ENCODE data around the gene BABAM1. TPM values are rescaled to one million over a fixed set of nuclear protein-coding genes. Genes with fewer than 3 reads are reported as not detected.

BABAM1 gene
- total and polyA plus RNA-seq, 10 of the 15 experiments (the other 5 are each of a cell fraction or from before 2014, with no cell fraction given) = 11.9 to 154 (median 103) TPM

DNA sequence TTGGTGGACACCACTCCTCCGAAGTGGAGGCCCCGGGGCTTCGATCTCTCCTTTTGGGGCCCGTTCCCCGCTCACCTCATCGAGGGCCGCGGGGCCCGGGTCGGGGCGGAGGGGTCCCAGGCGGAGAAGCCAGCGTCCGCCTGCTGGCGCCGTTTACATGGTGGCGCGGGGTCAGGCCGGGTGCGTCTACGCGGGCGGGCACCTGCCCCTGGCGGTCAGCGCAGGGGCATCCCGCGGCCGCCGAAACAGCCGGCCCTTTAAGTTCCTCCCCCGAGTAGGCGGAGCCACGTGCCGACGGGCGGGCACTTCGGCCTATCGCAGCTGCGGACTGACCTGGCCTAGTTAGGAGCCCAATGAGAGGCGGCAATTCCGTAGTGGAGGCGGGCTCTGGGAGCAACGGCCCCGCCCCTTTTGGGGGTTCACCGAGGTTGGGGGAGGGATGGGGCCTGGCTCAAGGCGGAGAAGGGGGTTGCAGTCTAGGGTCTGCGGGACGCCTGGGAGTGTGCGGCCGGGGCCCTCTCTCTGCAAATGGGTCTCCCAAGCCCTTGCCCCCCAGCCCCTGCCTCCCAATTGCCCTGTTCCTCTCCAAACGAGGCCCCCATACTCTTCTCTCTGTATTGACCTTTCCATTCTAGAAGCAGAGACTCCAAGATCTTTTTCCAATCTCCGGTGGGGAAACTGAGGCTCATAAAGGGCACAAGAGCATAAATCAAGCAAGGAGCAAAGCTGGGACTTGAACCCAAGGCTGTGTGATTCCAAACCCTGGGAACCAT lies 36.1 kb downstream of the BABAM1 start, which contains the start of gene ABHD8 (continued):
- TF ChIP-seq, protein P1, sequence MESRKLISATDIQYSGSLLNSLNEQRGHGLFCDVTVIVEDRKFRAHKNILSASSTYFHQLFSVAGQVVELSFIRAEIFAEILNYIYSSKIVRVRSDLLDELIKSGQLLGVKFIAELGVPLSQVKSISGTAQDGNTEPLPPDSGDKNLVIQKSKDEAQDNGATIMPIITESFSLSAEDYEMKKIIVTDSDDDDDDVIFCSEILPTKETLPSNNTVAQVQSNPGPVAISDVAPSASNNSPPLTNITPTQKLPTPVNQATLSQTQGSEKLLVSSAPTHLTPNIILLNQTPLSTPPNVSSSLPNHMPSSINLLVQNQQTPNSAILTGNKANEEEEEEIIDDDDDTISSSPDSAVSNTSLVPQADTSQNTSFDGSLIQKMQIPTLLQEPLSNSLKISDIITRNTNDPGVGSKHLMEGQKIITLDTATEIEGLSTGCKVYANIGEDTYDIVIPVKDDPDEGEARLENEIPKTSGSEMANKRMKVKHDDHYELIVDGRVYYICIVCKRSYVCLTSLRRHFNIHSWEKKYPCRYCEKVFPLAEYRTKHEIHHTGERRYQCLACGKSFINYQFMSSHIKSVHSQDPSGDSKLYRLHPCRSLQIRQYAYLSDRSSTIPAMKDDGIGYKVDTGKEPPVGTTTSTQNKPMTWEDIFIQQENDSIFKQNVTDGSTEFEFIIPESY (IDR thresholded peaks at IDR 0.05) = no peak
- TF ChIP-seq POU2F2 (IDR thresholded peaks at IDR 0.05; ENCODE audit: borderline replicate concordance, low read depth, low read length) = no peak; the same call in 2 of the 3 replicates
- no peak for TF ChIP-seq SIX5 (IDR thresholded peaks at IDR 0.05; ENCODE audit: low read depth, low read length, severe bottlenecking)
- TF ChIP-seq, protein P2, sequence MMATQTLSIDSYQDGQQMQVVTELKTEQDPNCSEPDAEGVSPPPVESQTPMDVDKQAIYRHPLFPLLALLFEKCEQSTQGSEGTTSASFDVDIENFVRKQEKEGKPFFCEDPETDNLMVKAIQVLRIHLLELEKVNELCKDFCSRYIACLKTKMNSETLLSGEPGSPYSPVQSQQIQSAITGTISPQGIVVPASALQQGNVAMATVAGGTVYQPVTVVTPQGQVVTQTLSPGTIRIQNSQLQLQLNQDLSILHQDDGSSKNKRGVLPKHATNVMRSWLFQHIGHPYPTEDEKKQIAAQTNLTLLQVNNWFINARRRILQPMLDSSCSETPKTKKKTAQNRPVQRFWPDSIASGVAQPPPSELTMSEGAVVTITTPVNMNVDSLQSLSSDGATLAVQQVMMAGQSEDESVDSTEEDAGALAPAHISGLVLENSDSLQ (IDR thresholded peaks at IDR 0.05) = peak; percentile 99
- TF ChIP-seq ZNF622 (IDR thresholded peaks at IDR 0.05) = no peak
- no peak for TF ChIP-seq TARDBP (IDR thresholded peaks at IDR 0.05; ENCODE audit: borderline replicate concordance)
- TF ChIP-seq ZNF384 (IDR thresholded peaks at IDR 0.05; ENCODE audit: borderline replicate concordance, low read depth, low read length) = no peak
- no peak for TF ChIP-seq ATF7 (IDR thresholded peaks at IDR 0.05; ENCODE audit: low read depth)
- no peak for TF ChIP-seq PAX5 (IDR thresholded peaks at IDR 0.05; ENCODE audit: borderline replicate concordance, low read depth, low read length)
- peak; percentile 81 for TF ChIP-seq CREB1 (IDR thresholded peaks at IDR 0.05; ENCODE audit: low read depth)
- TF ChIP-seq, protein P3, sequence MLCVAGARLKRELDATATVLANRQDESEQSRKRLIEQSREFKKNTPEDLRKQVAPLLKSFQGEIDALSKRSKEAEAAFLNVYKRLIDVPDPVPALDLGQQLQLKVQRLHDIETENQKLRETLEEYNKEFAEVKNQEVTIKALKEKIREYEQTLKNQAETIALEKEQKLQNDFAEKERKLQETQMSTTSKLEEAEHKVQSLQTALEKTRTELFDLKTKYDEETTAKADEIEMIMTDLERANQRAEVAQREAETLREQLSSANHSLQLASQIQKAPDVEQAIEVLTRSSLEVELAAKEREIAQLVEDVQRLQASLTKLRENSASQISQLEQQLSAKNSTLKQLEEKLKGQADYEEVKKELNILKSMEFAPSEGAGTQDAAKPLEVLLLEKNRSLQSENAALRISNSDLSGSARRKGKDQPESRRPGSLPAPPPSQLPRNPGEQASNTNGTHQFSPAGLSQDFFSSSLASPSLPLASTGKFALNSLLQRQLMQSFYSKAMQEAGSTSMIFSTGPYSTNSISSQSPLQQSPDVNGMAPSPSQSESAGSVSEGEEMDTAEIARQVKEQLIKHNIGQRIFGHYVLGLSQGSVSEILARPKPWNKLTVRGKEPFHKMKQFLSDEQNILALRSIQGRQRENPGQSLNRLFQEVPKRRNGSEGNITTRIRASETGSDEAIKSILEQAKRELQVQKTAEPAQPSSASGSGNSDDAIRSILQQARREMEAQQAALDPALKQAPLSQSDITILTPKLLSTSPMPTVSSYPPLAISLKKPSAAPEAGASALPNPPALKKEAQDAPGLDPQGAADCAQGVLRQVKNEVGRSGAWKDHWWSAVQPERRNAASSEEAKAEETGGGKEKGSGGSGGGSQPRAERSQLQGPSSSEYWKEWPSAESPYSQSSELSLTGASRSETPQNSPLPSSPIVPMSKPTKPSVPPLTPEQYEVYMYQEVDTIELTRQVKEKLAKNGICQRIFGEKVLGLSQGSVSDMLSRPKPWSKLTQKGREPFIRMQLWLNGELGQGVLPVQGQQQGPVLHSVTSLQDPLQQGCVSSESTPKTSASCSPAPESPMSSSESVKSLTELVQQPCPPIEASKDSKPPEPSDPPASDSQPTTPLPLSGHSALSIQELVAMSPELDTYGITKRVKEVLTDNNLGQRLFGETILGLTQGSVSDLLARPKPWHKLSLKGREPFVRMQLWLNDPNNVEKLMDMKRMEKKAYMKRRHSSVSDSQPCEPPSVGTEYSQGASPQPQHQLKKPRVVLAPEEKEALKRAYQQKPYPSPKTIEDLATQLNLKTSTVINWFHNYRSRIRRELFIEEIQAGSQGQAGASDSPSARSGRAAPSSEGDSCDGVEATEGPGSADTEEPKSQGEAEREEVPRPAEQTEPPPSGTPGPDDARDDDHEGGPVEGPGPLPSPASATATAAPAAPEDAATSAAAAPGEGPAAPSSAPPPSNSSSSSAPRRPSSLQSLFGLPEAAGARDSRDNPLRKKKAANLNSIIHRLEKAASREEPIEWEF (IDR thresholded peaks at IDR 0.05; ENCODE audit: insufficient replicate concordance, low read depth, low read length) = no peak
- peak; percentile 33; the same call in 1 of the 2 replicates for TF ChIP-seq RAD51 (IDR thresholded peaks at IDR 0.05)
- TF ChIP-seq SREBF1 (IDR thresholded peaks at IDR 0.05; ENCODE audit: low read length) = no peak
- no peak for TF ChIP-seq FOXM1 (IDR thresholded peaks at IDR 0.05; ENCODE audit: low read depth, low read length)
- TF ChIP-seq MTA3 (IDR thresholded peaks at IDR 0.05; ENCODE audit: borderline replicate concordance, low read length) = no peak
- TF ChIP-seq, protein P4, sequence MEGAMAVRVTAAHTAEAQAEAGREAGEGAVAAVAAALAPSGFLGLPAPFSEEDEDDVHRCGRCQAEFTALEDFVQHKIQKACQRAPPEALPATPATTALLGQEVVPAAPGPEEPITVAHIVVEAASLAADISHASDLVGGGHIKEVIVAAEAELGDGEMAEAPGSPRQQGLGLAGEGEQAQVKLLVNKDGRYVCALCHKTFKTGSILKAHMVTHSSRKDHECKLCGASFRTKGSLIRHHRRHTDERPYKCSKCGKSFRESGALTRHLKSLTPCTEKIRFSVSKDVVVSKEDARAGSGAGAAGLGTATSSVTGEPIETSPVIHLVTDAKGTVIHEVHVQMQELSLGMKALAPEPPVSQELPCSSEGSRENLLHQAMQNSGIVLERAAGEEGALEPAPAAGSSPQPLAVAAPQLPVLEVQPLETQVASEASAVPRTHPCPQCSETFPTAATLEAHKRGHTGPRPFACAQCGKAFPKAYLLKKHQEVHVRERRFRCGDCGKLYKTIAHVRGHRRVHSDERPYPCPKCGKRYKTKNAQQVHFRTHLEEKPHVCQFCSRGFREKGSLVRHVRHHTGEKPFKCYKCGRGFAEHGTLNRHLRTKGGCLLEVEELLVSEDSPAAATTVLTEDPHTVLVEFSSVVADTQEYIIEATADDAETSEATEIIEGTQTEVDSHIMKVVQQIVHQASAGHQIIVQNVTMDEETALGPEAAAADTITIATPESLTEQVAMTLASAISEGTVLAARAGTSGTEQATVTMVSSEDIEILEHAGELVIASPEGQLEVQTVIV (IDR thresholded peaks at IDR 0.05; ENCODE audit: borderline replicate concordance, partially characterized antibody) = no peak
- TF ChIP-seq NR2C2 (IDR thresholded peaks at IDR 0.05; ENCODE audit: borderline replicate concordance, control insufficient read depth, insufficient read length, low read depth) = no peak
- TF ChIP-seq KAT2A (conservative IDR thresholded peaks at IDR 0.05; ENCODE audit: control insufficient read depth, low read depth, low read length) = no peak

All from GM12878 (cell line).